Measurements from ENCODE around the gene SLC22A15.

The SLC22A15 gene

GRCh38 chr1:116099379-116099778, 123.1 kb downstream of the SLC22A15 start:
- no peak for TF ChIP-seq CREB5 (CRISPR knock-in tag; IDR thresholded peaks at IDR 0.05; ENCODE audit: low read depth)
- TF ChIP-seq ZNF565 (CRISPR knock-in tag; conservative IDR thresholded peaks at IDR 0.05; ENCODE audit: low read depth): no peak
- TF ChIP-seq TSHZ2 (CRISPR knock-in tag; IDR thresholded peaks at IDR 0.05): no peak
- TF ChIP-seq CSDC2 (CRISPR knock-in tag; IDR thresholded peaks at IDR 0.05): no peak
- TF ChIP-seq ZFP3 (CRISPR knock-in tag; IDR thresholded peaks at IDR 0.05): no peak
- no peak for TF ChIP-seq TCF4 (CRISPR knock-in tag; IDR thresholded peaks at IDR 0.05; ENCODE audit: borderline replicate concordance)
- TF ChIP-seq OSR1 (CRISPR knock-in tag; IDR thresholded peaks at IDR 0.05): no peak
- no peak for TF ChIP-seq ARNTL (CRISPR knock-in tag; IDR thresholded peaks at IDR 0.05; ENCODE audit: borderline replicate concordance, low read depth)
- TF ChIP-seq PATZ1 (CRISPR knock-in tag; IDR thresholded peaks at IDR 0.05; ENCODE audit: borderline replicate concordance): no peak
- TF ChIP-seq ZC3H10 (CRISPR knock-in tag; IDR thresholded peaks at IDR 0.05): no peak
- TF ChIP-seq GLIS3 (CRISPR knock-in tag; IDR thresholded peaks at IDR 0.05): no peak
- no peak for TF ChIP-seq RARB (CRISPR knock-in tag; IDR thresholded peaks at IDR 0.05)
- no peak for TF ChIP-seq BACH2 (CRISPR knock-in tag; IDR thresholded peaks at IDR 0.05; ENCODE audit: borderline replicate concordance)
- no peak for ATAC-seq

- ATAC-seq: no peak
- TF ChIP-seq RARB (CRISPR knock-in tag; IDR thresholded peaks at IDR 0.05) (no peak), TCF4 (CRISPR knock-in tag; IDR thresholded peaks at IDR 0.05; ENCODE audit: borderline replicate concordance) (no peak), OSR1 (CRISPR knock-in tag; IDR thresholded peaks at IDR 0.05) (no peak), ISL1 (CRISPR knock-in tag; IDR thresholded peaks at IDR 0.05) (no peak)
These were observed 123.6 kb downstream of the SLC22A15 start for GRCh38 chr1:116099919-116100318.

- no peak for ATAC-seq
- TF ChIP-seq ESRRG (CRISPR knock-in tag; IDR thresholded peaks at IDR 0.05): no peak
- TF ChIP-seq TSHZ2 (CRISPR knock-in tag; IDR thresholded peaks at IDR 0.05): no peak
- TF ChIP-seq ZFP3 (CRISPR knock-in tag; IDR thresholded peaks at IDR 0.05): no peak
- no peak for TF ChIP-seq ZNF8 (CRISPR knock-in tag; IDR thresholded peaks at IDR 0.05)
- TF ChIP-seq OSR1 (CRISPR knock-in tag; IDR thresholded peaks at IDR 0.05): no peak
- no peak for TF ChIP-seq CREB5 (CRISPR knock-in tag; IDR thresholded peaks at IDR 0.05; ENCODE audit: low read depth)
- TF ChIP-seq CSDC2 (CRISPR knock-in tag; IDR thresholded peaks at IDR 0.05): no peak
- no peak for TF ChIP-seq ISL1 (CRISPR knock-in tag; IDR thresholded peaks at IDR 0.05)
- no peak for TF ChIP-seq ZFP30 (CRISPR knock-in tag; IDR thresholded peaks at IDR 0.05)
These were observed 128.4 kb downstream of the SLC22A15 start for GRCh38 chr1:116104667-116105066.

GRCh38 chr1:116105996-116106395, 129.7 kb downstream of the SLC22A15 start:
- no peak for ATAC-seq
- TF ChIP-seq ARNTL (CRISPR knock-in tag; IDR thresholded peaks at IDR 0.05; ENCODE audit: borderline replicate concordance, low read depth) (no peak), CREB5 (CRISPR knock-in tag; IDR thresholded peaks at IDR 0.05; ENCODE audit: low read depth) (no peak), RARB (CRISPR knock-in tag; IDR thresholded peaks at IDR 0.05) (no peak), CSRNP3 (CRISPR knock-in tag; IDR thresholded peaks at IDR 0.05) (no peak), ZFP3 (CRISPR knock-in tag; IDR thresholded peaks at IDR 0.05) (no peak), TCF4 (CRISPR knock-in tag; IDR thresholded peaks at IDR 0.05; ENCODE audit: borderline replicate concordance) (no peak), ZNF70 (CRISPR knock-in tag; IDR thresholded peaks at IDR 0.05) (no peak), PPARA (CRISPR knock-in tag; IDR thresholded peaks at IDR 0.05; ENCODE audit: borderline replicate concordance) (no peak)
